Measurements from ENCODE around the gene PPP1R26.
"Not testable (repeated sequence)": the region's sequence is repeated elsewhere in the genome, so short reads cannot be mapped to it uniquely, and the experiment has no call there.

PPP1R26 gene

DNA sequence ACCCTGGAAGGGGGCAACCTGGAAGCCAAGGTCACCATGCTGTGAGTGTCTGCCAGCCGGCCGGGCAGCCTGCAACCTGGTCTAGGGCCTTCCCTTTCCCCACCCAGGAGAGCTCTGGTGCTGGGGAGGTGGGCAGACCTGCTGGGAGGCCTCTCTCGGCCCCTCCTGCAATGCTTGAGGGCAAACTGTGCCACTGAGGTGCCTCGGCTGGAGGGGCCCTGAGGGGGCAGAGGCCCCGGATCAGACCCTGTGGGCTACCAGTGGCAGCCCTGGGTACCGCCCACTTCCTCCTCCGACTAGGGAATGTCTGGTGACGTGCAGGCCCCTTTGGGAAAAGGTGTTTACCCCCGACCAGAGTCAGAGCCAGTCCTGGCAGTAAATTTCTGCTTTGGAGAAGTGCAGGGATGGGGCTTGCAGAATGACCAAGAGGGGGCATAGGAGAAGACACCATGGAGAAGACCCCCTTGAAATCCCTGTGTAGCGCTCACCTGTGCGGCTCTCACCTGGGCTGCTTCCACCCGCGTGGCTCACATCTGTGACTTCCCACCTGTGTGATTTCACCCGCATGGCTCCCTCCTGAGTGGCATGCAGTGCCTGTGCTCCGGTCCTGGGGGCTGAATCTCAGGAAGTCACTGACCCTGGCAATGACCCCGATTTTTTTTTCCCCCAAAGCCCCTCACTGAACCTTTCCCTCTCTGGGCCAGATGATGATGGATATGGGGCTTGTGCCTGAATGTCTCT lies 42.7 kb downstream of the PPP1R26 start:
- Histone ChIP-seq H3K27ac (ENCODE audit: low read depth, low read length) (no peak overlapping the region), H3K27me3 (ENCODE audit: control insufficient read depth in 1 of 2, insufficient read depth in 2 of 2, low read length in 2 of 2) (no peaks in the 10 kb centered on the region), H3K4me1 (ENCODE audit: control insufficient read depth in 1 of 2, insufficient read depth in 2 of 2, low read length in 2 of 2) (no peaks in the 10 kb centered on the region), H3K9me3 (ENCODE audit: control insufficient read depth in 1 of 2, low read length in 2 of 2) (no peaks in the 10 kb centered on the region), H3K4me3 (ENCODE audit: low read depth in 1 of 2, low read length in 2 of 2) (no peak overlapping the region), H3K36me3 (ENCODE audit: control insufficient read depth in 1 of 2, insufficient read depth in 2 of 2, low read length in 2 of 2) (no peaks in the 10 kb centered on the region), H3K9ac (ENCODE audit: low read depth in 1 of 2, low read length in 2 of 2) (no peak overlapping the region)

DNA sequence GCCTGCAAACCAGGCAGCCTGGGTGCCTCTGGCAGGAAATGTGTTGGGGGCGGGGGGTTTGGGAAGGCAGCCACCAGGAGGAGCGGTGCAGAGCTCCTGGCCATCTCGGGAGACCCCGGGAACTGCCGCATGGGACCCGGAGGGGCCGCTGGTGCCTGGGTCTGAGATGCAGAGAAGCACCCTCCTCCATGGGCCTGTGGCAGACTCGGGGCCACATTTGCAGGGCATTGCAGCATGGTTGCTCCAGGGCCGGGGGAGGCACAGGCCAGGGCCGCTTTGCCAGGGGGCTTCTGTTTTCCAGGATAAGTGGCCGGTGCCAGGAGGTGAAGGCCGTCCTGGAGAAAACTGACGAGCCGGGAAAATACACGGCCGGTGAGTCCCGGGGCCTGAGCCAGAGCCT lies 43.3 kb downstream of the PPP1R26 start:
- Histone ChIP-seq H3K4me1 (ENCODE audit: control insufficient read depth in 1 of 2, insufficient read depth in 2 of 2, low read length in 2 of 2) (no peaks in the 10 kb centered on the region), H3K9me3 (ENCODE audit: control insufficient read depth in 1 of 2, low read length in 2 of 2) (no peaks in the 10 kb centered on the region), H3K4me3 (ENCODE audit: low read depth in 1 of 2, low read length in 2 of 2) (no peak overlapping the region), H3K27ac (ENCODE audit: low read depth, low read length) (no peak overlapping the region), H3K9ac (ENCODE audit: low read depth in 1 of 2, low read length in 2 of 2) (no peak overlapping the region), H3K36me3 (ENCODE audit: control insufficient read depth in 1 of 2, insufficient read depth in 2 of 2, low read length in 2 of 2) (no peaks in the 10 kb centered on the region), H3K27me3 (ENCODE audit: control insufficient read depth in 1 of 2, insufficient read depth in 2 of 2, low read length in 2 of 2) (no peaks in the 10 kb centered on the region)

DNA sequence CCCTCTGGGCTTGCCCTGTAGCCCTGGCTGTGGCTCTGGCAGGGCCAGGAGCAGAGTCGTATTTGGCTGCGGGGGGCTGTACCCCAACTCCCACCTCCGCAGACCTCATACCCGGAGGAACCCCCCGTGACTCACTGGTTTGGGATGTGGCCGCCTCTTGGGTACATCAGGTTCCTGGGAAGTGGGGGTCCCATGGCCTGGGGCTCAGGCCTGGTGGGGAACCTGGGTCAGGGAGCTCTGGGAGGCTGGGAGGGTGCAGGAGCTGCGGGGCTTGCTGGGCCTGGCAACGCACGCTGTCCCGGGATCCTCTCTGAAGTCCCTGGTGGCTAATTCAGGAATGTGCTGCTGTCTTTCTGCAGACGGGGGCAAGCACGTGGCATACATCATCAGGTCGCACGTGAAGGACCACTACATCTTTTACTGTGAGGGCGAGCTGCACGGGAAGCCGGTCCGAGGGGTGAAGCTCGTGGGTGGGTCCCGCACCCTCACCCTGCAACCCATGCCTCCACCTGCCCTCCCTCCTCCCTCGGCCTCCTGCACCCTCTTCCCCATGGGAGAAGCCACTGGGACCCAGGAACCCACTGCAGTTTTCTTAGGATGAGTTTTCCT lies 44.0 kb downstream of the PPP1R26 start:
- Histone ChIP-seq H3K27me3 (ENCODE audit: control insufficient read depth in 1 of 2, insufficient read depth in 2 of 2, low read length in 2 of 2) (no peaks in the 10 kb centered on the region), H3K4me3 (ENCODE audit: low read depth in 1 of 2, low read length in 2 of 2) (no peak overlapping the region), H3K27ac (ENCODE audit: low read depth, low read length) (no peak overlapping the region), H3K4me1 (ENCODE audit: control insufficient read depth in 1 of 2, insufficient read depth in 2 of 2, low read length in 2 of 2) (no peaks in the 10 kb centered on the region), H3K9ac (ENCODE audit: low read depth in 1 of 2, low read length in 2 of 2) (no peak overlapping the region), H3K36me3 (ENCODE audit: control insufficient read depth in 1 of 2, insufficient read depth in 2 of 2, low read length in 2 of 2) (no peaks in the 10 kb centered on the region), H3K9me3 (ENCODE audit: control insufficient read depth in 1 of 2, low read length in 2 of 2) (no peaks in the 10 kb centered on the region)

DNA sequence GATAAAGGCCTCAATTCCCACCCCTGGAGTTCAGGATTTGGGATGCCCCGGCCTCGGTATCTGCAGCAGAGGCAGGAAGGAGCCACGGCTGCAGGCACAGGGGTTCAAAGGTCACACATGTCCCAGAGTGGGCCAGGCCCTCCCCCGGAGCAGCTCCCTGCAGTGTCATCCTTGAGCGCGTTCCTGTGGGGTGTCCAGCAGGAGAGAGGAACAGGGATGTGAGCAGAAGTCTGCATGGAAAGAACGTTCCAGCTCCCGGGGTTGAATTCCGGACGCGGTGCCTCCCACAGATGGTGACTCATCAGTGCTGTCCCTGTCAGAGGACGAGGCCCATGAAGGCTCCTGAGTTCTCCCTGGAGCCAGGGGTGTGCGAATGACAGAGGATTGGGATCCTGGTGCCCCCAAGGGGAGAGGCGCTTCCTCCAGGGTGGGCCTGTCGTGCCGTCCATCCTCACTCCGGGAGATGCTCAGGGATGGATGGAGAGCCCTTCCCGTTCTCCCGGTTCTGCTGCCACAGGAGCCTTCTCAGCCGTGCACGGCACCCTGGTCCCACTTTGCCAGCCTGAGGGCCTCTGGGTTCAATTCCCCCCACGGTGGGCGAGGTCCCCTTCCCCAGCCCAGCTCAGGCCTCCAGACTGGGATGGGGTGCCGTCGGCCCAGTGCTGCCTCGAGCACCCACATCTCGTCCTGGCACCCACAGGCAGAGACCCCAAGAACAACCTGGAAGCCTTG lies 44.7 kb downstream of the PPP1R26 start:
- no peak overlapping the region for H3K4me3 ChIP-seq (ENCODE audit: low read depth in 1 of 2, low read length in 2 of 2)
- H3K9me3 ChIP-seq (ENCODE audit: control insufficient read depth in 1 of 2, low read length in 2 of 2), result no peaks in the 10 kb centered on the region
- no peaks in the 10 kb centered on the region for H3K36me3 ChIP-seq (ENCODE audit: control insufficient read depth in 1 of 2, insufficient read depth in 2 of 2, low read length in 2 of 2)
- no peak overlapping the region for H3K27ac ChIP-seq (ENCODE audit: low read depth, low read length)
- no peak overlapping the region for H3K9ac ChIP-seq (ENCODE audit: low read depth in 1 of 2, low read length in 2 of 2)
- no peaks in the 10 kb centered on the region for H3K27me3 ChIP-seq (ENCODE audit: control insufficient read depth in 1 of 2, insufficient read depth in 2 of 2, low read length in 2 of 2)
- H3K4me1 ChIP-seq (ENCODE audit: control insufficient read depth in 1 of 2, insufficient read depth in 2 of 2, low read length in 2 of 2), result no peaks in the 10 kb centered on the region

DNA sequence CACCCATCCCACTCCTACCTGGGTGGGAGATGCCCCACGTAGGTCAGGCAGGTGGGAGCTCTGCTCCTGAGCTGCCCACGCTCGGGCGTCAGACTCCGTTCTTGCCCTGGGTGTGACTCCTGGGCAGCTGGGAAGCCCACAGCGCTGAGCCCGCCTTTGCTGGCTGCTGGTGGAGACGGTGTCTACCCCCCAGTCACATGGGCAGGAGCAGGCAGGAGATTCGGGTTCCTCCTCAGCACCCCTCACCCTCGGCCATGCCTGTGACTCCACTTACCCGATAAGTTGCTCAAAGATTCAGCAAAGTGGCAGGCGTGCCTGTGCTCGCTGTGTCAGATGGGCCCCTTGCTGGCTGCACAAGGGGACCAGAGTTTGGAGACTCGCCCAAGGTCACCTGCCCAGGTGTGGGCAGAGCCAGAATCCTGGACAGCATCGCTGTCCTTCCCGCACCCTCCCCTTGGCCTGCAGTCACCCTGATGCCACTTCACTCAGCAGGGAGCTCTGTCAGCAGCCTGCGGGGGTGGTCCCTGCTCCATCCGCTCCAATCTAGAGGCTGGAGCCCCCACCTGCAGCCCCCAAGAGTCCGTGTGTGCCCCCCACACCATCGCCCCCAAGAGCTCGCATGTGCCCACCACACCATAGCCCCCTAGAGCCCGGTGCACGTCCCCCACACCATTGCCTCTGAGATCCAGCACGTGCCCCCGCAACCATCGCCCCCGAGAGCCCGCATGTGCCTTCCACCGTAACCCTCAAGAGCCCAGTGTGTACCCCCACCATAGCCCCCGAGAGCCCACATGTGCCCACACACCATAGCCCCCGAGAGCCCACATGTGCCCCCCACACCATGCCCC lies 45.9 kb downstream of the PPP1R26 start:
- H3K9ac ChIP-seq (ENCODE audit: low read depth in 1 of 2, low read length in 2 of 2), result no peak overlapping the region

DNA sequence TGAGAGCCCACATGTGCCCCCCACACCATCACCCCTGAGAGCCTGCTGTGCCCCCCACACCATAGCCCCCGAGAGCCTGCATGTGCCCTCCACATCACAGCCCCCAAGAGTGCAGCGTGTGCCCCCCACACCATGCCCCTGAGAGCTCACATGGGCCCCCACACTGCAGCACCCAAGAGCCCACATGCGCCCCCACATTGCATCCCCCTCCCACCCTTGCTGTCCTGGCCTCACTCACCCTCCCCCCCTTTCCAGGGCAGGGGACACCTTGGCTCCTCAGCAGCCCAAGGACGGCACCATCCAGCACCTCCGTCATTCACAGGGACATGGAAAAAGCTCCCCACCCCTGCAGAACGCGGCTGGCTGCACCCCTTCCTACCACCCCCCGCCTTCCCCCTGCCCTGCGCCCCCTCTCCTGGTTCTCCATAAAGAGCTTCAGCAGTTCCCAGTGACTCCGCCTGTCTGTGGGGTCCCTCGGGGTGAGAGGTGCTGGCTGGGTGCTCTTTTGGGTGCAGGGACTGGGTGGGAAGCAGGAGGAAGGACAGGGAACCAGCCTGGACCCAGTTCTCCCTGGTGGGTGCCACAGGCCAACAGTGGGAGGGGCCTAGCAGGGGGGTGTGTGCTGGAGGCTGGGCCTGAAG lies 46.6 kb downstream of the PPP1R26 start:
- Histone ChIP-seq H3K4me3 (ENCODE audit: low read depth in 1 of 2, low read length in 2 of 2) (no peak overlapping the region), H3K9ac (ENCODE audit: low read depth in 1 of 2, low read length in 2 of 2) (no peak overlapping the region), H3K36me3 (ENCODE audit: control insufficient read depth in 1 of 2, insufficient read depth in 2 of 2, low read length in 2 of 2) (no peaks in the 10 kb centered on the region), H3K4me1 (ENCODE audit: control insufficient read depth in 1 of 2, insufficient read depth in 2 of 2, low read length in 2 of 2) (no peaks in the 10 kb centered on the region), H3K27ac (ENCODE audit: low read depth, low read length) (no peak overlapping the region), H3K27me3 (ENCODE audit: control insufficient read depth in 1 of 2, insufficient read depth in 2 of 2, low read length in 2 of 2) (no peaks in the 10 kb centered on the region), H3K9me3 (ENCODE audit: control insufficient read depth in 1 of 2, low read length in 2 of 2) (no peaks in the 10 kb centered on the region)

More for the DNA sequence above, 45.9 kb downstream of the PPP1R26 start:
- Histone ChIP-seq H3K4me1 (ENCODE audit: control insufficient read depth in 1 of 2, insufficient read depth in 2 of 2, low read length in 2 of 2) (no peaks in the 10 kb centered on the region), H3K4me3 (ENCODE audit: low read depth in 1 of 2, low read length in 2 of 2) (no peak overlapping the region), H3K36me3 (ENCODE audit: control insufficient read depth in 1 of 2, insufficient read depth in 2 of 2, low read length in 2 of 2) (no peaks in the 10 kb centered on the region), H3K27me3 (ENCODE audit: control insufficient read depth in 1 of 2, insufficient read depth in 2 of 2, low read length in 2 of 2) (no peaks in the 10 kb centered on the region), H3K27ac (ENCODE audit: low read depth, low read length) (no peak overlapping the region), H3K9me3 (ENCODE audit: control insufficient read depth in 1 of 2, low read length in 2 of 2) (no peaks in the 10 kb centered on the region)

DNA sequence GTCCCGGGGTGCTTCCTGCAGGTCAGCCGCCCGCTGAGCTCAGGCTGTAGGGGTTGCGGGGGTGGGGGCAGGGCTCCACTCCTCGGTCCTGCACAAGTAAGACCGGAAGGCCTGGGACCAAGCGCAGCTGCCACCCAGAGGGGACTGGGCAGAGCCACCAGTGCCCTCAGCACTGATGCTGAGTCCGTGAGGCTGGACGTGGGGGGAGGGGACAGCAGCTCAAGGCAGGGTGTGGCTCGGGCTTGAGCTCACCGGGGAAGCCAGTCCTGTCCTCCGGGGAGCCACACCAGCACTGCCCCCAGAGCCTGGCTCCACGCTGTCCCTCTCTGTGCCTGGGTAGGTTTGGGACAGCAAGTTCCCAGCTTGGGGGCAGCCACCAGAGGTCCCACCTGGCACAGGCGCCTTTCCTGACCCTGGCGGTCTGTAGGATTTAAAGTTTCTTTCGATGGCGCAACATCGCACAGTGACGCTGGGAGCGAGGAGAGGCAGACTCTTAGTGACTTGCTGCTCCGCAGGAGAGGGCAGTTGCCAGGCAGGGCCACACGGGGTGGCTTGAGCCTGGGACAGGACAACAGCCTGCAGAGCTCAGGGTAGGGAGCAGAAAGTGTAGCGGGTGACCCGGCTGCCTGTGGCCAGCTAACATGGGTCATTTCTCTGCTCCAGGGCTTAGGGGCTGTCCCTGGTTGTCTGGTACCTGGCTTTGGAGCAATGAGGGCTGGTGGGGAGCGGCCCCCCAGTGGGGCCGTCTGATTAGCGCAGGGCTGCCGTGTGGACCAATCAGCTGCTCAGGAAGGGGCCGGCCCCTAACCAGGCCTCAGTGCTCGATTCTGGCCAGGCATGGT lies 47.4 kb downstream of the PPP1R26 start:
- Histone ChIP-seq H3K9ac (ENCODE audit: low read depth in 1 of 2, low read length in 2 of 2) (no peak overlapping the region), H3K9me3 (ENCODE audit: control insufficient read depth in 1 of 2, low read length in 2 of 2) (no peaks in the 10 kb centered on the region), H3K27ac (ENCODE audit: low read depth, low read length) (no peak overlapping the region), H3K36me3 (ENCODE audit: control insufficient read depth in 1 of 2, insufficient read depth in 2 of 2, low read length in 2 of 2) (no peaks in the 10 kb centered on the region), H3K4me3 (ENCODE audit: low read depth in 1 of 2, low read length in 2 of 2) (no peak overlapping the region), H3K27me3 (ENCODE audit: control insufficient read depth in 1 of 2, insufficient read depth in 2 of 2, low read length in 2 of 2) (no peaks in the 10 kb centered on the region), H3K4me1 (ENCODE audit: control insufficient read depth in 1 of 2, insufficient read depth in 2 of 2, low read length in 2 of 2) (peaks cover 0 to 4% of the 10 kb centered on the region in 2 donors)

DNA sequence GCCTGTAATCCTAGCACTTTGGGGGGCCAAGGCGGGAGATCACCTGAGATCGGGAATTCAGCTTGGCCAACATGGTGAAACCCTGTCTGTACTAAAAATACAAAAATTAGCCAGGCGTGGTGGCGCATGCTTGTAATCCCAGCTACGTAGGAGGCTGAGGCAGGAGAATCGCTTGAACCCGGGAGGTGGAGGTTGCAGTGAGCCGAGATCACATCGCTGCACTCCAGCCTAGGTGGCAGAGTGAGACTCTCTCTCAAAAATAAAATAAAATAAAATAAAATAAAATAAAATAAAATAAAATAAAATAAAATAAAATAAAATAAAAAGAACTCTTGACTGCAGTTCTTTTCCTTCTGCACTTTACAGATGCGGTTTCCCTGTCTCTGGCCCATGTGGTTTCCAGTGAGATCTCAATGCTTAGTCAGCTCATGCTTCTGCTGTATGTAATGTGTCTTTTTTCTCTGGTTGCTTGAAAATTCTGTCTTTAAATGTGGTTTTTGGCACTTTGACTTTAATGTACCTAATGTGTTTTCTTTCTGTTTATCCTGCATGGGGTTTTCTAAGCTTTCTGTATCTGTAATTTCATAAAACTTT lies 49.4 kb downstream of the PPP1R26 start:
- not testable (repeated sequence) for H3K4me1 ChIP-seq (ENCODE audit: control insufficient read depth in 1 of 2, insufficient read depth in 2 of 2, low read length in 2 of 2); H3K9me3 ChIP-seq (ENCODE audit: control insufficient read depth in 1 of 2, low read length in 2 of 2); H3K36me3 ChIP-seq (ENCODE audit: control insufficient read depth in 1 of 2, insufficient read depth in 2 of 2, low read length in 2 of 2); H3K9ac ChIP-seq (ENCODE audit: low read depth in 1 of 2, low read length in 2 of 2); H3K4me3 ChIP-seq (ENCODE audit: low read depth in 1 of 2, low read length in 2 of 2); H3K27me3 ChIP-seq (ENCODE audit: control insufficient read depth in 1 of 2, insufficient read depth in 2 of 2, low read length in 2 of 2); H3K27ac ChIP-seq (ENCODE audit: low read depth, low read length)

DNA sequence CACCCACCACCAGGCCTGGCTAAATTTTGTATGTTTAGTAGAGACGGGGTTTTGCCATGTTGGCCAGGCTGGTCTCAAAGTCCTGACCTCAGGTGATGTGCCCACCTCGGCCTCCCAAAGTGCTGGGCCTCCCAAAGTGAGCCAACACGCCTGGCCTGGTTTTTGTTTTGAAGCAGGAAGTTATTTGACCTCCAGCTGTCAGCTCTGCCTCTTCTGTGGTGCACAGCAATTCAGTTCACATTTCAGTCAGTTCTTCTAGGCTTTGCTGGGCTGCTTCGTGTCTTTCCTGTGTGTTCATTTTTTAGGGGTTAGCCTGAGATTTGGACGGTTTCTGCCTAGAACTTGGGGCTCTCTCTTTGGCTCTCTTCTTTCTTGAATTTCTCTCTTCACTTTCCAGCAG lies 50.6 kb downstream of the PPP1R26 start:
- H3K9me3 ChIP-seq (ENCODE audit: control insufficient read depth in 1 of 2, low read length in 2 of 2), result no peaks in the 10 kb centered on the region
- H3K27ac ChIP-seq (ENCODE audit: low read depth, low read length), result no peak overlapping the region
- H3K27me3 ChIP-seq (ENCODE audit: control insufficient read depth in 1 of 2, insufficient read depth in 2 of 2, low read length in 2 of 2), result no peaks in the 10 kb centered on the region
- H3K4me3 ChIP-seq (ENCODE audit: low read depth in 1 of 2, low read length in 2 of 2), result no peak overlapping the region
- no peaks in the 10 kb centered on the region for H3K36me3 ChIP-seq (ENCODE audit: control insufficient read depth in 1 of 2, insufficient read depth in 2 of 2, low read length in 2 of 2)
- no peak overlapping the region for H3K9ac ChIP-seq (ENCODE audit: low read depth in 1 of 2, low read length in 2 of 2)
- H3K4me1 ChIP-seq (ENCODE audit: control insufficient read depth in 1 of 2, insufficient read depth in 2 of 2, low read length in 2 of 2), result peaks cover 0 to 4% of the 10 kb centered on the region in 2 donors

Measured in duodenal mucosa (tissue), 2 donors.